Muscle of leg (tissue), 11 donors: ENCODE results near the gene ARMC5. TPM values are rescaled to one million over a fixed set of nuclear protein-coding genes. Genes with fewer than 3 reads are reported as not detected.

Experiments used
- DNase-seq: peaks from one replicate; pipeline ENCODE4 v3.0.0; 2013
- H3K27ac ChIP-seq: one replicate; pipeline ENCODE4 v1.5.1; 2013; ENCODE audit warnings: mild to moderate bottlenecking, low read length, control low read depth
- H3K27me3 ChIP-seq: one replicate; pipeline ENCODE4 v1.6.1; 2013; ENCODE audit warnings: low read length; ENCODE audit not compliant: control insufficient read depth, insufficient read depth
- H3K36me3 ChIP-seq: one replicate; pipeline ENCODE4 v1.6.1; 2013; ENCODE audit warnings: low read length; ENCODE audit not compliant: control insufficient read depth, insufficient read depth
- H3K4me1 ChIP-seq: one replicate; pipeline ENCODE4 v1.6.1; 2013; ENCODE audit warnings: low read length; ENCODE audit not compliant: control insufficient read depth, insufficient read depth
- H3K4me3 ChIP-seq: one replicate; pipeline ENCODE4 v1.5.1; 2013; ENCODE audit warnings: low read length, control low read depth
- H3K9me3 ChIP-seq: replicated peaks from 2 replicates; pipeline ENCODE4 v1.6.1; 2013; ENCODE audit warnings: low read depth, low read length; ENCODE audit not compliant: control insufficient read depth
- WGBS: methylation state at CpG from one replicate; pipeline ENCODE4 v1.1.5; 2013; ENCODE audit warnings: missing lambda C conversion rate; ENCODE audit not compliant: insufficient coverage; 5-methylcytosine and 5-hydroxymethylcytosine counted together
- polyA plus RNA-seq, 8 donors: library from polyadenylated mRNA; unstranded; fragments of 120-200 nt; gene quantifications; one replicate each; pipeline versions ENCODE4 v1.2.1 to v1.2.3, GENCODE V29; 2013; ENCODE audit warnings: inconsistent platforms in 1 of 8, low replicate concordance in 1 of 8; ENCODE audit not compliant: insufficient read length in 8 of 8, insufficient read depth in 1 of 8
- total RNA-seq: library from RNA; stranded (reverse); fragments of 120-200 nt; gene quantifications from one replicate; pipeline ENCODE4 v1.2.4, GENCODE V29; 2013

The ARMC5 gene
- total and polyA plus RNA-seq, 9 donors: 6.3 to 10.8 (median 8.9) TPM

DNA sequence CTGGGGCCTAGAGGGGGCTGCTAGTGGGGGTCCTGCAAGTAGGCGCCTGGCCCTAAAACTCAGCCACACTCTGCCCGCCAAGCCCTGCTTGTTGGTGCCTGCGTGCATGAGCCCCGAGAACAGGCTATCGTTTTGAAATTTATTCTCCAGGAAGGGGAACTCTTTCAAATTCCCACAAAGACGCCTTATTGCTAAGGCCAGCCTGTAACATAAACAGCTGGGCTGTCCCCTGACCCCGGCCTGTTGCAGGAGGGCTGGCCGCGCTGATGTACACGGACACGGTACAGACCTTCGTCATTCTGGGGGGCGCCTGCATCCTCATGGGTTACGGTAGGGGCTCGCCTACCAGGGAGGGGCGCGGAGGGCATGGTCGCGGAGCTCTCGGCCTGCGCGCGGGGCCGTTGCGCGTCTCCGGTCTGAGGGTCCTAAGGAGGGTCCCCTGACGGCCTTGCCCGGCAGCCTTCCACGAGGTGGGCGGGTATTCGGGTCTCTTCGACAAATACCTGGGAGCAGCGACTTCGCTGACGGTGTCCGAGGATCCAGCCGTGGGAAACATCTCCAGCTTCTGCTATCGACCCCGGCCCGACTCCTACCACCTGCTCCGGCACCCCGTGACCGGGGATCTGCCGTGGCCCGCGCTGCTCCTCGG, 27.9 kb downstream of the ARMC5 start:
- peaks cover 23% of the 10 kb centered on the region for H3K27me3 ChIP-seq
- H3K4me3 ChIP-seq: peak overlapping the region; percentile 52
- DNase-seq: no peak
- H3K27ac ChIP-seq: peak overlapping the region; percentile 51
- H3K9me3 ChIP-seq: no peaks in the 10 kb centered on the region
- 6% methylated on average over 48 of the region's 48 CpGs for WGBS
- H3K4me1 ChIP-seq: peaks cover 45% of the 10 kb centered on the region
- peaks cover 19% of the 10 kb centered on the region for H3K36me3 ChIP-seq

DNA sequence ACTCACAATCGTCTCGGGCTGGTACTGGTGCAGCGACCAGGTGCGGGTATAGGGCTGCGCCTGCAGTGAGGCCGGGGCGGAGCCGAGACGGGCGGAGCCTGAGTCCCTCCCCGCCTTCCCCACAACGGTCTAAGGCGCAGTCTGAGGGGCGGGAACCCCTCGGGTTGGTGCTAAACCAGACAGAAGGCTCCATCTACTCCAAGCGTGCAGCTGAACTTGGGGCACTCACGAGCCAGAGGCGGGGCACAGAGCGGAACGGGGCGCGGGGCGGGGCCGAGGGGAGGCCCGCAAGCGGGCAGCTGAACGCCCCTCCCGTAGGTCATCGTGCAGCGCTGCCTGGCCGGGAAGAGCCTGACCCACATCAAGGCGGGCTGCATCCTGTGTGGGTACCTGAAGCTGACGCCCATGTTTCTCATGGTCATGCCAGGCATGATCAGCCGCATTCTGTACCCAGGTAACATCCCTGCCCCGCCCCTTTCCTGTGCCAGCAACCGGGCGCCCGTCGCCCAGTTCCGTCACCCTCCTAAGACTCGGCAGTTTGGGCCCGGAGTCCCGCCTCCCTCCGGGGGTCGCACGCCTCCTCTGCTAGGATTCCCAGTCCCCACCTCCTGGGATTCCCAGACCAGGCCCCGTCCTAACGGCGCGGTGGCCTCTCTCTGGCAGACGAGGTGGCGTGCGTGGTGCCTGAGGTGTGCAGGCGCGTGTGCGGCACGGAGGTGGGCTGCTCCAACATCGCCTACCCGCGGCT, 28.6 kb downstream of the ARMC5 start:
- DNase-seq: peak; percentile 68
- H3K36me3 ChIP-seq: peaks cover 26% of the 10 kb centered on the region
- no peak overlapping the region for H3K27ac ChIP-seq
- peak overlapping the region; percentile 52 for H3K4me3 ChIP-seq
- no peaks in the 10 kb centered on the region for H3K9me3 ChIP-seq
- peaks cover 23% of the 10 kb centered on the region for H3K27me3 ChIP-seq
- WGBS: under 1% methylated on average over 60 of the region's 60 CpGs
- peaks cover 45% of the 10 kb centered on the region for H3K4me1 ChIP-seq

DNA sequence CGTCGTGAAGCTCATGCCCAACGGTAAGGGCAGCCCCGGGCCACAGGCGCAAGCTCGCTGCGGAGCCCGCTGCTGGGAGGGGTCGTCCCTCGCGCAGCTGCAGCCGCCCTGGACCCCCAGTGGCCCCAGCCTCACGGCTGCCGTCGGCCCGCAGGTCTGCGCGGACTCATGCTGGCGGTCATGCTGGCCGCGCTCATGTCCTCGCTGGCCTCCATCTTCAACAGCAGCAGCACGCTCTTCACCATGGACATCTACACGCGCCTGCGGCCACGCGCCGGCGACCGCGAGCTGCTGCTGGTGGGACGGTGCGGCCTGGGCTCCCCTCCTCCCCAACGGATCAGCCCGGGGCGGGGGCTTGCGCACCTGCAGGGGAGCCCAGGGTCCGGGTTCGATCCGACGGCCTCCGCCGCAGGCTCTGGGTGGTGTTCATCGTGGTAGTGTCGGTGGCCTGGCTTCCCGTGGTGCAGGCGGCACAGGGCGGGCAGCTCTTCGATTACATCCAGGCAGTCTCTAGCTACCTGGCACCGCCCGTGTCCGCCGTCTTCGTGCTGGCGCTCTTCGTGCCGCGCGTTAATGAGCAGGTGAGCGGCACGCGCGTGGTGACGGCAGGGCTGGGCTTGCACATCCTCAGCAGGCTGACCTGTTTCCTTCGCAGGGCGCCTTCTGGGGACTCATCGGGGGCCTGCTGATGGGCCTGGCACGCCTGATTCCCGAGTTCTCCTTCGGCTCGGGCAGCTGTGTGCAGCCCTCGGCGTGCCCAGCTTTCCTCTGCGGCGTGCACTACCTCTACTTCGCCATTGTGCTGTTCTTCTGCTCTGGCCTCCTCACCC, 29.4 kb downstream of the ARMC5 start:
- Histone ChIP-seq H3K27me3 (peaks cover 23% of the 10 kb centered on the region), H3K27ac (no peak overlapping the region), H3K4me3 (peak overlapping the region; percentile 52), H3K9me3 (no peaks in the 10 kb centered on the region), H3K36me3 (peaks cover 32% of the 10 kb centered on the region), H3K4me1 (peaks cover 45% of the 10 kb centered on the region)
- WGBS: 27% methylated on average over 70 of the region's 77 CpGs
- DNase-seq: no peak

DNA sequence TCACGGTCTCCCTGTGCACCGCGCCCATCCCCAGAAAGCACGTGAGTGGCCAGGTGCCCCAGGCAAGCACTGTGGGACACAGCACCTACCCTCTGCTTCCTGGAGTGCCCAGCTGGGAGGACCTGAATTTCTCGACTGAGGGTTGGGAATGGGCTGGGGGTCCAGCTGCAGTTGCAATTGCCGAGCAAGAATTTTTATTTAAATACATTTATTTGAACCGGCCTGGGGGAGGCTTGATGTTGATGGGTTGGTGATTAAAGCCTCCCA, 29.9 kb downstream of the ARMC5 start:
- peaks cover 37% of the 10 kb centered on the region for H3K36me3 ChIP-seq
- peaks cover 23% of the 10 kb centered on the region for H3K27me3 ChIP-seq
- WGBS: no CpG with 5 or more reads among the region's 7 CpGs

DNA sequence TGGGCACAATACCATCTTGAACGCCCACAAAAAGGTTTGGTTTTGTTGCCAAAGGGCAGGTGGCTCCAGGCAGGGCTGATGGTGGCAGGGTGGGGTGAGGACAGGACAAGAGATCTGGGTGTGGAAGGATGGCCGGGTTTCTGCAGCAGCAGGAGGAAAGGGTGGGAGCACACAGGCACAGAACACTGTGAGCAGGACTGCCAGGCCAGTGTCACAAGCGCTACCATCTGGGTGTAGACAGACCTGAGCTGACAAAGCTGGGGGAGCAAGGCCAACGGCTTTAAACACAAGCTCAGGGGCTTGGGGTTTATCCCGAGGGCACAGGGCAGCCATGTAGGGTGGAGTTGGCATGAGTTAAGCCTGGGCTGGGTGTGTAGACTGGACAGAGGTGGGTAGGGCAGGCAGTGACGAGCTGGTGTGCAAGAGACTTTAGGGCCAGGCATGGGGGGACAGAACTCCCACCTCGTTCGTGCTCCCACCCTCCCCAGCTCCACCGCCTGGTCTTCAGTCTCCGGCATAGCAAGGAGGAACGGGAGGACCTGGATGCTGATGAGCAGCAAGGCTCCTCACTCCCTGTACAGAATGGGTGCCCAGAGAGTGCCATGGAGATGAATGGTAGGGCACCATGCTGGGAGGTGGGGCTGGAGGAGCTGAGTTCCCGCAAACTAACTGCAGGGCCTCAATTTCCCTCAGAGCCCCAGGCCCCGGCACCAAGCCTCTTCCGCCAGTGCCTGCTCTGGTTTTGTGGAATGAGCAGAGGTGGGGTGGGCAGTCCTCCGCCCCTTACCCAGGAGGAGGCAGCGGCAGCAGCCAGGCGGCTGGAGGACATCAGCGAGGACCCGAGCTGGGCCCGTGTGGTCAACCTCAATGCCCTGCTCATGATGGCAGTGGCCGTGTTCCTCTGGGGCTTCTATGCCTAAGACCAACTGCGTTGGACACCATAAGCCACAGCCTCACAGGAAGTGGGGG, 30.6 kb downstream of the ARMC5 start:
- 79% methylated on average over 8 of the region's 22 CpGs for WGBS

More for the DNA sequence above, 29.9 kb downstream of the ARMC5 start:
- Histone ChIP-seq H3K4me1 (peaks cover 45% of the 10 kb centered on the region), H3K27ac (no peak overlapping the region), H3K9me3 (no peaks in the 10 kb centered on the region), H3K4me3 (no peak overlapping the region)
- DNase-seq: no peak

DNA sequence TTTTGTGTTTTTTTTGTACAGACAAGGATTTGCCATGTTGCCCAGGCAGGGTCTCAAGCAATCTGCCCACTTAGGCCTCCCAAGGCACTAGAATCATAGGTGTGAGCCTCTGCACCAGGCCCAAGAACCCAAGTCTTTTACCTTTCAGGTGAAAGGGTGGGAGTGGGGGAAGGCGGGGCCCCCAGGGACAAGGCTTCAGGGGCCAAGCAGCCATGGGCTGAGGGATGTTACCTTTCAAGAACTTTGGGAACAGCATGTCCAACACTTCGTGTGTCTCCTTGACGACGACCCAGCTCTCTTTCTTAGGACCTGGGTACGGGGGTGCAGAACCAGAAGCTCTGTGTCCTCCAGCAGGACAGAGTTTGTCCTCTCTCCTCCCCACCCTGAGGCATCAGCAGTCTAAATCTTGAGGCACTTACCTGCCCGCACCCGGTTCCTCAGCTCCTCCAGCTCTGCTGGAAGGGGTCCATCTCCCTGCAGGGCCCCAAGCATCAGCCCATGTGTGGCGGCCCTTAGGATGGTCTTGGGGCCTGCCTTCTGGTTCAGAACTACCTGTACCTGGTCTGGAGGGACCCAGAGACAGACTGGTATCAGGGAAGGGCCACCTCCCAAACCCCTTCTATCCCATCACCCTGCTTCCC, 32.6 kb downstream of the ARMC5 start:
- 100% methylated on average over 5 of the region's 8 CpGs for WGBS

More for the DNA sequence above, 30.6 kb downstream of the ARMC5 start:
- Histone ChIP-seq H3K27me3 (peaks cover 23% of the 10 kb centered on the region), H3K4me1 (peaks cover 39% of the 10 kb centered on the region), H3K4me3 (no peak overlapping the region), H3K27ac (no peak overlapping the region), H3K36me3 (peaks cover 43% of the 10 kb centered on the region), H3K9me3 (no peaks in the 10 kb centered on the region)
- DNase-seq: no peak

DNA sequence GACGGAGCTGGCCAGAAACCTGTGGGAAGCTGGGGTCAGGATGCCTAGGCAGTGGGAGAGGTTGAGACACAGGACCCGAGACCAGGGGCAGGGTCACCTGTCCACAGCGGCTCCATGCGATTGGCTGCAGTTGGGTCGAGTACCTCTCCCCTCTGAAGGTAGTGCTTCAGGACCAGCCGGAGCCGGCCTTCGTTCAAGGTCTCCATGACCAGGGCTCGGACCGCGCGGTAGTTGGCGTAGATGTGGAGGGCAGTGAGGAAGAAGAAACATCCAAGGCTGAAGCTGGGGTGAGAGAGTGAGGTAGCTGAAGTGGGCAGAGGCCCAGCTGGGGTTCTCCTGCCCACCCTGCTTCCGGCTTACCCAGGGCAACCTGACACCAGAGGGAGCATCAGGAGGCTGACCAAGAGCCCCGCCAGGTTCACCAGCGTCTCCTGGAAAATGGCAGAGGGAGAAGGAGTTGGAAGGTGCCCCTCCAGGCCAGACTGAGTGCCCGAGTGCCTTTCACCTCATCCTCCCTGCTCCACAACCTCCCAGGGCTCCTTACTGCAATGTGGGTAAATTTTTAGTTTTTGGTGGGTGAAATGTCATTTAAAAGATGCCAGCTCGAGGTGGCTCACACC, 34.3 kb downstream of the ARMC5 start:
- DNase-seq: no peak
- Histone ChIP-seq H3K27me3 (no peaks in the 10 kb centered on the region), H3K4me3 (no peak overlapping the region), H3K4me1 (peaks cover 3% of the 10 kb centered on the region), H3K27ac (no peak overlapping the region), H3K36me3 (peaks cover 80% of the 10 kb centered on the region), H3K9me3 (no peaks in the 10 kb centered on the region)
- 93% methylated on average over 7 of the region's 18 CpGs for WGBS

More for the DNA sequence above, 32.6 kb downstream of the ARMC5 start:
- H3K4me3 ChIP-seq: no peak overlapping the region
- peaks cover 63% of the 10 kb centered on the region for H3K36me3 ChIP-seq
- H3K9me3 ChIP-seq: no peaks in the 10 kb centered on the region
- H3K27ac ChIP-seq: no peak overlapping the region
- peaks cover 14% of the 10 kb centered on the region for H3K27me3 ChIP-seq
- H3K4me1 ChIP-seq: peaks cover 20% of the 10 kb centered on the region
- no peak for DNase-seq

DNA sequence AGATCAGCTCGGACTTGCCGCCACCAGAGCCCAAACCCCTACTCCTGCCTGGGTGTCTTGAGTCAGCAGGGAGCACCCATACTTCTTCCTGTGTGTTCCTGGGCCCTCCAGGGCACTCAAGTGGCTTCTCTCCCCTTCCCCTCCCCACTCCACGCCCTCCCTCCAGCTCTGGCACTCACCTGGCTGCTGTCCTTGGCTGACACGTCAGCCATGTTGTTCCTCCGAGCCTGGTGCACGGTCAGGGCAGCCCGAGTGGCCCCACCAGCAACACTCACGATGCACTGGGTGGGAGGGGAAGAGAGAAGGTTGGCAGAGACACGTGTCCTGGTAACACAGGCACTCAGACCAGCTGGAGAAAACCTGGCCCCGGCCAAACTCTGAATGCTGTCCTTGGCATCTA, 37.4 kb downstream of the ARMC5 start:
- 94% methylated on average over 5 of the region's 10 CpGs for WGBS
- no peak overlapping the region for H3K27ac ChIP-seq
- H3K9me3 ChIP-seq: no peaks in the 10 kb centered on the region
- no peaks in the 10 kb centered on the region for H3K27me3 ChIP-seq
- no peak overlapping the region for H3K4me3 ChIP-seq
- no peaks in the 10 kb centered on the region for H3K4me1 ChIP-seq
- H3K36me3 ChIP-seq: peaks cover 88% of the 10 kb centered on the region
- DNase-seq: no peak

DNA sequence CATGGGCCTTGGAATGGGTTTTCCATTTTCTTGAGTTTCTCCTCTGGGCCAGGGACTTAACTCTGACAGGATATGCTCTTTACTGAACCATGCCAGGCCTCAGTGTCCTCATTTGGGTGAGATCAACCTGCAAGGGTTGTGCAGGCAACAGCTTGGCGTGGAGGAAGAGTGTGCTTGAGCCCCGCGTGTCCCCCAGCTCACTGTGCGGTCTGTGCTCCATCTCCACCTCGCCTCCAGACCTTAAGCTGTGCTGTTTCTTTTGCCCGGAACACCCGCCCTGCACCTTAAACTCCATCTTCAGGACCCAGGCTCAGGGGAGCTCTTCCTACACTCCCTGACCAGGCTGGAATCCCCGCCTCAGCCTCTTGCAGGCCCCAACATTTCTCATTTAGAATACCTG, 39.2 kb downstream of the ARMC5 start:
- Histone ChIP-seq H3K27me3 (no peaks in the 10 kb centered on the region), H3K36me3 (peaks cover 71% of the 10 kb centered on the region), H3K4me1 (no peaks in the 10 kb centered on the region), H3K9me3 (no peaks in the 10 kb centered on the region), H3K27ac (no peak overlapping the region), H3K4me3 (no peak overlapping the region)
- DNase-seq: no peak
- WGBS: 99% methylated on average over 7 of the region's 8 CpGs
